AG09319 (cell line): ENCODE results near the gene APOBR.

Source experiments
- DNase-seq: peaks from one replicate; pipeline ENCODE4 v3.0.0-alpha.2; 2010; ENCODE audit warnings: low read depth; ENCODE audit errors: extremely low read depth
- TF ChIP-seq, protein P1 (sequence below): IDR thresholded peaks from 2 replicates; pipeline ENCODE4 v1.5.1; 2011; ENCODE audit warnings: low read depth, mild to moderate bottlenecking, inconsistent platforms, low read length, moderate library complexity

APOBR gene

DNA sequence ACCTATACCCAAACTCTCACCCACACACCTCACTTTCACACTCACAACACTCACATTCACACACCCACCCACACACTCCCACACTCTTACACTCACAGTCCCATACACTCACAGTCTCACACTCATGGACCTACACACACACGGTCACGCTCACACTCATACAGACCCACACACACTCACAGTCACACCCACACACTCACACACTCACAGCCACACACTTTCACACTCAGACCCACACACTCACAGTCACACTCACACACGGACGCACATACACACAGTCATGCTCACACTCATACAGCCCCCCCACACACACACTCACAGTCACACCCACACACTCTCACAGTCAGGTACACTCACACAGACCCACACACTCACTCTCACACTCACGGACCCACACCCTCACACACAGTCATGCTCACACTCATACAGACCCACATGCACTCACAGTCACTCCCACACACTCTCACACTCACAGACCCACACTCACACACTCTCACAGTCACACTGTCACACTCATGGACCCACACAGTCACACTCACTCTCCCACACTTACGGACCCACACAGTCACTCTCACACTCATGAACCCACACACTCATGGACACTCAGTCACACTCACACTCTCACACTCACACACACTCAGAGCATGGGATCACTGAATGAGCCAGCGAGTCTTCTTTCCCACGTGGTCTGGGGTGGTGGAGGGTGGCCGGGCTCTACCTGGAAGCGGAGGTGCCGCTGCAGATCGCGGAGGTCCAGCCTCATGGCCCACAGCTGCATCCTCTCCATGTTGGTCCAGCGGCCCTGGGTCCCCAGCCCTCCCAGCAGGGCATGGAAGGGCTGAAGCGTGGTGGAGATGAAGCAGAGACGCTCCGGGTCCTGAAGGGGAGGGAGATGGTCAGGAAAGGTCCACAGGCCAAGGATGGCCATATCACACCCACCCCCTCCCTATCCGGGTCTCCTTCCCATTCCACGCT, 7.1 kb downstream of the APOBR start:
- TF ChIP-seq, protein P1, sequence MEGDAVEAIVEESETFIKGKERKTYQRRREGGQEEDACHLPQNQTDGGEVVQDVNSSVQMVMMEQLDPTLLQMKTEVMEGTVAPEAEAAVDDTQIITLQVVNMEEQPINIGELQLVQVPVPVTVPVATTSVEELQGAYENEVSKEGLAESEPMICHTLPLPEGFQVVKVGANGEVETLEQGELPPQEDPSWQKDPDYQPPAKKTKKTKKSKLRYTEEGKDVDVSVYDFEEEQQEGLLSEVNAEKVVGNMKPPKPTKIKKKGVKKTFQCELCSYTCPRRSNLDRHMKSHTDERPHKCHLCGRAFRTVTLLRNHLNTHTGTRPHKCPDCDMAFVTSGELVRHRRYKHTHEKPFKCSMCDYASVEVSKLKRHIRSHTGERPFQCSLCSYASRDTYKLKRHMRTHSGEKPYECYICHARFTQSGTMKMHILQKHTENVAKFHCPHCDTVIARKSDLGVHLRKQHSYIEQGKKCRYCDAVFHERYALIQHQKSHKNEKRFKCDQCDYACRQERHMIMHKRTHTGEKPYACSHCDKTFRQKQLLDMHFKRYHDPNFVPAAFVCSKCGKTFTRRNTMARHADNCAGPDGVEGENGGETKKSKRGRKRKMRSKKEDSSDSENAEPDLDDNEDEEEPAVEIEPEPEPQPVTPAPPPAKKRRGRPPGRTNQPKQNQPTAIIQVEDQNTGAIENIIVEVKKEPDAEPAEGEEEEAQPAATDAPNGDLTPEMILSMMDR, result no peak
- DNase-seq, result no peak

DNA sequence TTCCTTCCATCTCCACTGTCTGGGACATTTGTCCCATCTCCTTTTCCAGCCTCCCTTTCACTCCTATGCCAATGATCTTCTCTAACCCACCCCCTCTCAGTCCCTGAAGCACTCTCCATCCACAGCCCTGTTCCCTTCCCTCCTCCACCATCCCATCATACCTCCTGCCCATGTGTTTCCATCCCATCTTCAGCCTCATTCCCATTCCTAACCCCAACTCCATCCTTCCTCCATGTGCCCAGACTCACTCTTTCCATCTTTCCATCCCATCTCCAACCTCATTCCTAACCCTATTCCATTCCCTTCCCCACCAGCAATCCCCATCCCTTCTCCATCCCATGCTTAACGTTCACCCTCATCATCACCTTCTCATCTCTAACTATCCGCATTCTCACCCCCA, 7.8 kb downstream of the APOBR start:
- TF ChIP-seq, protein P1, result no peak
- no peak for DNase-seq

DNA sequence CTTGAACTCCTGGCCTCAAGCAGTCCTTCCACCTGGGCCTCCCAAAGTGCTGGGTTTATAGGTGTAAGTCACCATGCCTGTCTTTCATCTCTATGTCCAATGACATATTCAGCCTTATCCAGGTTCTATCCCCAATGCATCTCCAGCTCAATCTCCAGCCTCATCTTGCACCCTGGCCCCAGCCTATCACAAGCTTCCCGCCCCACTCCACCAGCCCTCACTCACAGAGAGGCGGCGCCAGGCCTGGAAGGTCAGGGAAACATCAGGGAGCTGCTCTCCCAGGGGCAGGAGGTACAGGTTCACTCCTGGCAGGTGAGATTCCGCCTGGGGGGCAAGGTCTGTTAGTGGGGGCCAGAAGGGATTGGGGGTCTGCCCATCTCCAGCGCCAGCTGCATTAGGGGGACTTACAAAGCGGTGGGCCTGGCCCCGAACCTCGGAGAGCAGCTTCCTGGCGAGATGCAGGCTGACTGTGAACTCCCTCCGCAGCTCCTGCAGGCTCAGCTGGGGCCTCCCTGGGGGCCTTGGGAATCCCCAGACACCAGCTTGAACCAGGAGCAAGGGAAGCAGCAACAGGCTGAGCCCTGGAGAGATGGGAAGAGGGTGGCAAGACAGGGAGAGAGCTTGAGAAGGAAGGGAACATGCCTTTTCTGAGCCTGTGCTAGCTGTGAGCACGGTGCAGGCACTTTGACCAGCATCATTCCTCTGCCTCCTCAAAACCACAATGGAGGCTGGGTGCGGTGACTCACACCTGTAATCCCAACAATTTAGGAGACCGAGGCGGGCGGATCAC, 9.2 kb downstream of the APOBR start:
- TF ChIP-seq, protein P1, result no peak
- no peak for DNase-seq

DNA sequence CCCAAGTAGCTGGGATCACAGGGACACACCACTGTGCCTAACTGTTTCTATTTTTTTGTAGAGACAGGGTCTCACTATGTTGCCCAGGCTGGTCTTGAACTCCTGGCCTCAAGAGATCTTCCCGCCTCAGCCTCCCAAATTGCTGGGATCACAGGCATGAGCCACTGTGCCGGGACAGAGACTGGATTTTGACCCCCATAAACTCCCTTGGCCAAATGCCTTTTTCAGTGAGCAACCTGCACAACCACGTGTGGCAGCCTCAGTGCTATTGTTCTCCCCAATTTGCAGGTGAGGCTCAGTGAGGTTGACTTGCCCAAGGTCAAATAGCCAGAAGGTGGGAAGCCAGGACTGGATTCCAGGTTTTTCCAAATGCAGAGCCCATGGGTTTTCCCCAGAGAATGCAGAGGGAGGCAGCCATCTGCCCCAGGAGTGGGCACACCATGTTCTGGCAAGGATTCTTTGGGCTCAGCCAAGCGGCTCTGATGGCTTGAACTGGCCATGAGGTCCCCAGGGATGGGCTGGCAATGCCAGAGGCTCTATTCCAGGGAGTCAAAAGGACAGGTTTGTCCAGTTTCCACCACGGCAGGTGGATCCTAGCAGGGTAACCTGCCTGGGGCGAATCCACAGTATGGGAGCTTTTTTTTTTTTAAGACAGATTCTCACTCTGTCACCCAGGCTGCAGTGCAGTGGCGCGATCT, 10.4 kb downstream of the APOBR start:
- TF ChIP-seq, protein P1, result no peak
- DNase-seq, result no peak

DNA sequence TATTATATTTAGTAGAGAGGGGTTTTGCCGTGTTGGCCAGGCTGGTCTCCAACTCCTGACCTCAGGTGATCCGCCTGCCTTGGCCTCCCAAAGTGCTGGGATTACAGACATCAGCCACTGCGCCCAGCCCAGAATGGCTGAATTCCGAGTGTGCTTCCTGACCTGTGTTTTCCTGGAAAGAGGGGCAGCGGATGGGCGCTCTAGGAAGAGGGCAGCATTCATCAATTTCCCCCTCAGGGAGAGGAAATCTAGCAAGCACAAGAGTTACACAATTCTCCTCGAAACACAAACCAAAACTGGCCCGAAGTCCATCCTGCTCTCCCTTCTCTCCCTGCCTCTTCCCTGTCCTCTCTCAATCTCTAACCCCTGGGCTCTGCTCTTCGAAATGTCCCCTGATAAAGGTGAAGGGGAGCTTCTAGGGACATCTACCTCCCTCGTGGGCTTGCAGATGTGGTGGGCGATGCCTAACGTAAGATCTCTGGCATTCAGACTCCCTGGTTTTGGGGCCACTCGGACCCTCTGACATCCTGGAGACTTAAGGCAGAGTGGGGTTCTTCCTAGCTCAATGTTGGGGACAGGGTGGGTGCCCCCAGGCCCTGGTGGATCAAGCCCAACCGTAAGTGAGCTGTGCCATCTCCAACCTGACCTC, 11.2 kb downstream of the APOBR start:
- TF ChIP-seq, protein P1, result no peak
- DNase-seq, result no peak

DNA sequence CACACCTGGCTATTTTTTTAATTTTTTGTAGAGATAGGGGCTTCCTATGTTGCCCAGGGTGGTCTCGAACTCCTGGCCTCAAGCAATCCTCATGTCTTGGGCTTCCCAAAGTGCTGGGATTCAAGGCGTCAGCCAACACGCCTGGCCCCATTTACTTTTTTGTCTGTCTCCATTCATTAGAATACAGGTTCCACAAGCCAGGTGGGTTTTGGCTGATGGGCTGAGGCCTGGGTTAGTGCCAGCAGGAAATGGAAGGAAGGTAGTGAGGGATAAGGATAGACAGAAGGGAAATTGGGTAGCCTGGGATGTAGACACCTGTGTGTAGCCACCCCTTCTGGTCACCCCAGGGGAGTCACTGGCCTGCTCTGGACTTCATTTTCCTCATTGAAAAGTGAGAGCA, 16.6 kb downstream of the APOBR start:
- no peak for DNase-seq
- TF ChIP-seq, protein P1, result no peak
